MCF 10A (cell line): ENCODE data around the gene GALNT7. TPM values are rescaled to one million over a fixed set of nuclear protein-coding genes. Genes with fewer than 3 reads are reported as not detected.

Source experiments
- BruUV-seq: library from RNA; stranded (reverse); fragments of 400-500 nt; replicated peaks from 2 replicates; lab custom pipeline; 2021; lab: Mats Ljungman, UMichigan
- CTCF ChIA-PET: fragments of 300-600 bp; sonication (Branson Sonifier 250); formaldehyde crosslinking; extraction: SDS; loops from one replicate; lab custom pipeline; 2021; ENCODE audit warnings: antibody characterized with exemption, inconsistent platforms; lab: Yijun Ruan, JAX
- POLR2A ChIA-PET: fragments of 300-600, 350-650 bp; sonication (Branson Sonifier 250); formaldehyde crosslinking; extraction: SDS; loops from one replicate; lab custom pipeline; 2020; ENCODE audit warnings: antibody characterized with exemption, inconsistent platforms; lab: Yijun Ruan, JAX
- DNase-seq: peaks from one replicate; pipeline ENCODE4 v3.0.0-alpha.2; 2018; ENCODE audit not compliant: unreplicated experiment
- H3K27ac Mint-ChIP-seq: one replicate; pipeline ENCODE4 v1.8.0; 2022; ENCODE audit warnings: mild to moderate bottlenecking, low read depth, mixed read lengths; ENCODE audit not compliant: unreplicated experiment
- H3K27me3 Mint-ChIP-seq: one replicate; pipeline ENCODE4 v1.8.0; 2022; ENCODE audit warnings: mixed read lengths; ENCODE audit not compliant: insufficient read depth, unreplicated experiment
- H3K36me3 Mint-ChIP-seq: one replicate; pipeline ENCODE4 v1.8.0; 2022; ENCODE audit warnings: mild to moderate bottlenecking, moderate library complexity, mixed read lengths; ENCODE audit not compliant: insufficient read depth, unreplicated experiment
- H3K4me1 Mint-ChIP-seq: one replicate; pipeline ENCODE4 v1.8.0; 2022; ENCODE audit warnings: mixed read lengths; ENCODE audit not compliant: insufficient read depth, unreplicated experiment
- H3K4me3 Mint-ChIP-seq: one replicate; pipeline ENCODE4 v1.8.0; 2022; ENCODE audit warnings: mild to moderate bottlenecking, moderate library complexity, mixed read lengths; ENCODE audit not compliant: unreplicated experiment
- H3K9me3 Mint-ChIP-seq: one replicate; pipeline ENCODE4 v1.8.0; 2022; ENCODE audit warnings: mixed read lengths; ENCODE audit not compliant: unreplicated experiment
- CTCF ChIP-seq: fragments of 200-600 bp; IDR thresholded peaks from one replicate; pipeline ENCODE4 v1.8.0; 2022; ENCODE audit warnings: antibody characterized with exemption, mild to moderate bottlenecking; ENCODE audit not compliant: unreplicated experiment
- intact Hi-C: fragments of 100-400 bp; cut with micrococcal nuclease; formaldehyde crosslinking; loops from 2 replicates; pipeline ENCODE4 v1.14.1; 2022
- total RNA-seq: library from RNA; stranded (reverse); gene quantifications from 2 replicates; pipeline ENCODE4 v1.2.3, GENCODE V29; 2022

The GALNT7 gene
- total RNA-seq, 1 experiment from 2014 or later: 13.7 TPM

DNA sequence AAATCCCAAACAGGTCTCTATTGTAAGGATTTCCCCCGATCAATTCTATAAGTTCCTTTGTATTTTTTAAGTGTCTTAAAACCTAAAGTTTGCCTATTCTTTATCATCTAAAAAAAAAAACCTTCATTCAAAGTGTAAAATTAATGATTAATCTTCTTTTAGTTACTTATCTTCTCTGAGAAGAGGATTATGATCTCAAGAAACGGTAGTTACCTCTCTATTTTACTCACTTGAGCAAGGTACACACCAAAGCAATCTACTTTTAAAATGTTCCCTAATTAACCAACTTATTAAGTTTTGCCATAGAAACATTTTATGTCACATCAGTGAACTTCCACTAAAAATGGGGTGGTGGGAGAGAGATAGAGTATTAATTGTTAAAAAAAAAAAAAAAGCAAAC is 15.2 kb upstream of the GALNT7 start:
- Mint-ChIP-seq H3K27ac (no peak overlapping the region), H3K4me3 (no peak overlapping the region), H3K9me3 (no peaks in the 10 kb centered on the region), H3K36me3 (no peaks in the 10 kb centered on the region), H3K27me3 (no peaks in the 10 kb centered on the region), H3K4me1 (no peaks in the 10 kb centered on the region)
- ChIA-PET CTCF (interaction anchor here (0.6 to 0.9 kb wide), 2 partner anchors 15 to 17 kb away, joined by 3 read pairs; no protein-coding TSS in a partner anchor), POLR2A (interaction anchor here (1.5 kb wide), 1 partner anchor 11 kb away, joined by 3 read pairs; no protein-coding TSS in a partner anchor)
- no TSS peak for BruUV-seq
- TF ChIP-seq CTCF: no peak
- no peak for DNase-seq
- intact Hi-C loops: no loop called here

DNA sequence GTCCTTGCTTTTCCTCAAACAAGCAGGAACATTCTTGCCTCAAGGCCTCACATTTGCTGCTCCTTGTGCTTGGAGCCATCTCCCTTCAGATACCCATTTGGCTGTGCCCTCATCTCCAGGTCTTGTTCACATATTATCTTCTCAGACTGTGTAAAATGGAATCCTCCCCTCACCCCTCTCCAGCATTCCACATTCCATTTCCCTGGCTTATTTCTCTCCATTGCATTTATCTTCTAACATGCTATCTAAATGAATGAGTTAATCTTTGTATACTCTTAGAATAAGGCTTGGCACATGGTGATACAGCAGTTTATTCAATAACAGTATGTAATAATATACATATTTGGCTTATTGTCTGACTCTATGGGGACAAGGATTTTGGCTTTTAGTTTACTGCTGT is 8.8 kb upstream of the GALNT7 start:
- ChIA-PET POLR2A (no interaction called here), CTCF (no interaction called here)
- Mint-ChIP-seq H3K4me1 (no peaks in the 10 kb centered on the region), H3K9me3 (no peaks in the 10 kb centered on the region), H3K27me3 (no peaks in the 10 kb centered on the region), H3K27ac (no peak overlapping the region), H3K36me3 (no peaks in the 10 kb centered on the region), H3K4me3 (no peak overlapping the region)
- TF ChIP-seq CTCF: no peak
- no peak for DNase-seq
- no TSS peak for BruUV-seq
- intact Hi-C loops: no loop called here

DNA sequence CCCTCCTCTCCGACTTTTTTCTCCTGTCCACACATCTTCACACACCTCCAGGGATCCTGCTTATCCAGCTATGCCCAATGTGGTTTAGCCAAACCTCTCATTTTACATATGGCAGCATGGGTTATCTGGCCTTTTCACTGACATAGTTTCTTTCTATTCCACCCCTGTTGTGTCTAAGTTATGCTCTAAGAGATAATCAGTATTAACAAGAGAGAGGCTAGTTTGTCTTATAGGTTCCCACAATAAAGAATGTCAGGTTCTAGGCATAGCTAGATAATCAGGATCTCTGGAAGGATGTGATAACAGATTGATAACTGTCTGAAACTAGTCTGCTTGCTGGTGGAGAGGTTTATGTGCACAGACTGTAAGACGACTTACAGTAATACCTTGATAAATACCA is 7.7 kb upstream of the GALNT7 start:
- intact Hi-C loops: no loop called here
- TF ChIP-seq CTCF: no peak
- H3K4me3 Mint-ChIP-seq: no peak overlapping the region
- ChIA-PET CTCF (no interaction called here), POLR2A (no interaction called here)
- H3K27me3 Mint-ChIP-seq: no peaks in the 10 kb centered on the region
- no peaks in the 10 kb centered on the region for H3K9me3 Mint-ChIP-seq
- no peak overlapping the region for H3K27ac Mint-ChIP-seq
- no peaks in the 10 kb centered on the region for H3K4me1 Mint-ChIP-seq
- peaks cover 2% of the 10 kb centered on the region for H3K36me3 Mint-ChIP-seq
- DNase-seq: no peak
- BruUV-seq: no TSS peak

DNA sequence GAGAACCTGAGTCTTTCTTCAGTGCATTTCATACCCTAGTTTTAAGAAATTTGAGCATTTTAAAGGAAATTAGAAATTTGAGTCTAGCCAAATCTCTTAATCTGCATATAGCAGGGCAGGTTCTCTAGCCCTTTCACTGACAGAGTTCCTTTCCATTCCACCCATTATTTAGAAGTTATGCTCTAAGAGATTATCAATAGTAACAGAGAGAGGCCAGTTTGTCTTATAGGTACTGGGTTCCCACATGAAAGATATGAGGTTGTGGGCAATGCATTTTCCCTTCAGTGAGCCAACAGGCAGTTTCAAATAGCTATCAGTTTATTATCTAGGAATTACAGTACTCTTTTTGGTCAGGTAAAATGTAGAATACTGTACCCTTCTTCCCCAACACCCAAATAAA is 7.3 kb upstream of the GALNT7 start:
- CTCF ChIA-PET: no interaction called here
- no TSS peak for BruUV-seq
- H3K36me3 Mint-ChIP-seq: peaks cover 6% of the 10 kb centered on the region
- no peaks in the 10 kb centered on the region for H3K27me3 Mint-ChIP-seq
- H3K27ac Mint-ChIP-seq: no peak overlapping the region
- H3K4me3 Mint-ChIP-seq: no peak overlapping the region
- no peak for TF ChIP-seq CTCF
- POLR2A ChIA-PET: no interaction called here
- H3K4me1 Mint-ChIP-seq: no peaks in the 10 kb centered on the region
- intact Hi-C loops: no loop called here
- DNase-seq: no peak
- H3K9me3 Mint-ChIP-seq: no peaks in the 10 kb centered on the region
